C4-2B (cell line): Measurements from ENCODE around the gene B3GALT6.

Experiments
- CTCF ChIP-seq: fragments of 450-650 bp; conservative IDR thresholded peaks from 2 replicates; pipeline ENCODE4 v1.5.1; 2017; ENCODE audit warnings: mild to moderate bottlenecking
- ZFX ChIP-seq: fragments of 450-650 bp; IDR thresholded peaks from 2 replicates; pipeline ENCODE4 v1.6.1; 2017

- TF ChIP-seq CTCF (no peak), ZFX (no peak)
Measured at GRCh38 chr1:1216770-1217620, 15.0 kb upstream of the B3GALT6 start.
